Neural cell (in vitro differentiated cells): ENCODE results near the gene OR4S2.

ENCODE experiments used
- EP300 ChIP-seq: fragments of 450-650 bp; conservative IDR thresholded peaks from 2 replicates; pipeline ENCODE4 v1.6.1; 2014; ENCODE audit warnings: antibody characterized with exemption, mild to moderate bottlenecking, moderate library complexity; ENCODE audit not compliant: poor library complexity, severe bottlenecking
- EZH2 ChIP-seq: fragments of 200-600, 300-800 bp; shearing (Covaris generic), sonication (generic); IDR thresholded peaks from 2 replicates; pipeline ENCODE4 v1.6.1; 2014; ENCODE audit warnings: antibody characterized with exemption, low read length, borderline replicate concordance, mild to moderate bottlenecking; ENCODE audit not compliant: insufficient read depth, poor library complexity, severe bottlenecking
- MXI1 ChIP-seq: fragments of 450-650 bp; conservative IDR thresholded peaks from 2 replicates; pipeline ENCODE4 v1.6.1; 2014; ENCODE audit warnings: antibody characterized with exemption, mild to moderate bottlenecking; ENCODE audit not compliant: poor library complexity, severe bottlenecking
- POLR2AphosphoS5 ChIP-seq: IDR thresholded peaks from 2 replicates; pipeline ENCODE4 v1.6.1; 2012
- RAD21 ChIP-seq: fragments of 450-650 bp; conservative IDR thresholded peaks from 2 replicates; pipeline ENCODE4 v1.6.1; 2014; ENCODE audit warnings: antibody characterized with exemption, mild to moderate bottlenecking, moderate library complexity
- SMC3 ChIP-seq: fragments of 450-650 bp; conservative IDR thresholded peaks from 2 replicates; pipeline ENCODE4 v1.6.1; 2014; ENCODE audit warnings: antibody characterized with exemption, mild to moderate bottlenecking, moderate library complexity; ENCODE audit not compliant: poor library complexity
- TAF1 ChIP-seq: IDR thresholded peaks from 2 replicates; pipeline ENCODE4 v1.6.1; 2012; ENCODE audit warnings: low read depth
- TF ChIP-seq, protein P1 (sequence below): fragments of 450-650 bp; IDR thresholded peaks from 2 replicates; pipeline ENCODE4 v1.5.1; 2014; ENCODE audit warnings: antibody characterized with exemption, mild to moderate bottlenecking, moderate library complexity; ENCODE audit not compliant: poor library complexity, severe bottlenecking
- TF ChIP-seq, protein P2 (sequence below): IDR thresholded peaks from 2 replicates; pipeline ENCODE4 v1.6.1; 2012; ENCODE audit warnings: borderline replicate concordance

DNA sequence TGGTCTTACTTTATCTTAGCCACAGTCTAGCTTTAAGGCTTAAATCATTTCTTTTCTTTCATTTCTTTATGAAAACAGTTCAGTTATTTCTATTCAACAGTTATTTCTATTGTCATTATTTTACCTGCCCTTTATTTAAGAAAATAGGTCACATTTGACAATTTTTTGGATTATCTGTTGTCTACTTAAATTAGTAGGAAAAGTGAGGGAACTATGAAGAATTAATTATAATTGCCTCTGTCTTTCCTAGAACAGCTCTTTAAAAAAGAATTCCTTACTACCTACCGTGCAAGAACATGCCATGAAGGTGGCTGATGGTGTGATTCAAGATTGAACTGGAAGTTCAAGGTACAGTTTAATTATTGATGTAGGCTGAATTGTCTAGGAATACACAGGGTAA lies 13.8 kb downstream of the OR4S2 start, which contains the start of gene OR4C6:
- TF ChIP-seq, protein P1, sequence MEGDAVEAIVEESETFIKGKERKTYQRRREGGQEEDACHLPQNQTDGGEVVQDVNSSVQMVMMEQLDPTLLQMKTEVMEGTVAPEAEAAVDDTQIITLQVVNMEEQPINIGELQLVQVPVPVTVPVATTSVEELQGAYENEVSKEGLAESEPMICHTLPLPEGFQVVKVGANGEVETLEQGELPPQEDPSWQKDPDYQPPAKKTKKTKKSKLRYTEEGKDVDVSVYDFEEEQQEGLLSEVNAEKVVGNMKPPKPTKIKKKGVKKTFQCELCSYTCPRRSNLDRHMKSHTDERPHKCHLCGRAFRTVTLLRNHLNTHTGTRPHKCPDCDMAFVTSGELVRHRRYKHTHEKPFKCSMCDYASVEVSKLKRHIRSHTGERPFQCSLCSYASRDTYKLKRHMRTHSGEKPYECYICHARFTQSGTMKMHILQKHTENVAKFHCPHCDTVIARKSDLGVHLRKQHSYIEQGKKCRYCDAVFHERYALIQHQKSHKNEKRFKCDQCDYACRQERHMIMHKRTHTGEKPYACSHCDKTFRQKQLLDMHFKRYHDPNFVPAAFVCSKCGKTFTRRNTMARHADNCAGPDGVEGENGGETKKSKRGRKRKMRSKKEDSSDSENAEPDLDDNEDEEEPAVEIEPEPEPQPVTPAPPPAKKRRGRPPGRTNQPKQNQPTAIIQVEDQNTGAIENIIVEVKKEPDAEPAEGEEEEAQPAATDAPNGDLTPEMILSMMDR, result no peak
- TF ChIP-seq, protein P2, sequence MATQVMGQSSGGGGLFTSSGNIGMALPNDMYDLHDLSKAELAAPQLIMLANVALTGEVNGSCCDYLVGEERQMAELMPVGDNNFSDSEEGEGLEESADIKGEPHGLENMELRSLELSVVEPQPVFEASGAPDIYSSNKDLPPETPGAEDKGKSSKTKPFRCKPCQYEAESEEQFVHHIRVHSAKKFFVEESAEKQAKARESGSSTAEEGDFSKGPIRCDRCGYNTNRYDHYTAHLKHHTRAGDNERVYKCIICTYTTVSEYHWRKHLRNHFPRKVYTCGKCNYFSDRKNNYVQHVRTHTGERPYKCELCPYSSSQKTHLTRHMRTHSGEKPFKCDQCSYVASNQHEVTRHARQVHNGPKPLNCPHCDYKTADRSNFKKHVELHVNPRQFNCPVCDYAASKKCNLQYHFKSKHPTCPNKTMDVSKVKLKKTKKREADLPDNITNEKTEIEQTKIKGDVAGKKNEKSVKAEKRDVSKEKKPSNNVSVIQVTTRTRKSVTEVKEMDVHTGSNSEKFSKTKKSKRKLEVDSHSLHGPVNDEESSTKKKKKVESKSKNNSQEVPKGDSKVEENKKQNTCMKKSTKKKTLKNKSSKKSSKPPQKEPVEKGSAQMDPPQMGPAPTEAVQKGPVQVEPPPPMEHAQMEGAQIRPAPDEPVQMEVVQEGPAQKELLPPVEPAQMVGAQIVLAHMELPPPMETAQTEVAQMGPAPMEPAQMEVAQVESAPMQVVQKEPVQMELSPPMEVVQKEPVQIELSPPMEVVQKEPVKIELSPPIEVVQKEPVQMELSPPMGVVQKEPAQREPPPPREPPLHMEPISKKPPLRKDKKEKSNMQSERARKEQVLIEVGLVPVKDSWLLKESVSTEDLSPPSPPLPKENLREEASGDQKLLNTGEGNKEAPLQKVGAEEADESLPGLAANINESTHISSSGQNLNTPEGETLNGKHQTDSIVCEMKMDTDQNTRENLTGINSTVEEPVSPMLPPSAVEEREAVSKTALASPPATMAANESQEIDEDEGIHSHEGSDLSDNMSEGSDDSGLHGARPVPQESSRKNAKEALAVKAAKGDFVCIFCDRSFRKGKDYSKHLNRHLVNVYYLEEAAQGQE, result no peak
- TF ChIP-seq RAD21 (no peak), EP300 (no peak), EZH2 (no peak), MXI1 (no peak), POLR2AphosphoS5 (no peak), SMC3 (no peak), TAF1 (no peak)
